Liver (tissue), 3 donors: Measurements from ENCODE around the gene FGFR3.

ENCODE experiments used
- CTCF ChIP-seq: fragments of 150-350 bp; IDR thresholded peaks from 2 replicates; pipeline ENCODE4 v1.5.1; 2017; ENCODE audit warnings: improper control_type of control experiment, low read depth, low read length; ENCODE audit not compliant: missing input control
- JUND ChIP-seq, 2 donors: IDR thresholded peaks; 2 replicates each; pipeline ENCODE4 v1.6.1; 2016; ENCODE audit warnings: antibody characterized with exemption in 2 of 2
- MAX ChIP-seq: IDR thresholded peaks from 2 replicates; pipeline ENCODE4 v1.6.1; 2016; ENCODE audit warnings: antibody characterized with exemption
- SP1 ChIP-seq: IDR thresholded peaks from 2 replicates; pipeline ENCODE4 v1.6.1; 2018; ENCODE audit warnings: antibody characterized with exemption, mild to moderate bottlenecking
- donor health status: healthy.
- donor health status: healthy.

GRCh38 chr4:1779588-1780382 lies 13.3 kb upstream of the FGFR3 start:
- TF ChIP-seq CTCF (no peak), MAX (no peak), SP1 (no peak), JUND (IDR thresholded peaks at IDR 0.05) (no peak)
